Left lobe of liver (tissue), 2 donors: ENCODE results near the gene PLIN3. TPM values are rescaled to one million over a fixed set of nuclear protein-coding genes. Genes with fewer than 3 reads are reported as not detected.
"Not testable (repeated sequence)": the region's sequence is repeated elsewhere in the genome, so short reads cannot be mapped to it uniquely, and the experiment has no call there.

Source experiments
- ATAC-seq: fragments of 200-7000 bp; cut with Tn5 transposase; one replicate; pipeline ENCODE4 v1.9.1; 2020; ENCODE audit warnings: mild to moderate bottlenecking, moderate library complexity
- DNase-seq: peaks from one replicate; pipeline ENCODE4 v3.0.0-alpha.2; 2020; ENCODE audit warnings: low spot score
- total RNA-seq: library from RNA; stranded (reverse); gene quantifications from one replicate; pipeline ENCODE4 v1.2.1, GENCODE V29; 2021
- donor health status: DM: no; HTN: no; CAD: no; lungs with moderate emphysema.
- donor health status: DM: no; HTN: yes; CAD: no.

Gene PLIN3
- total RNA-seq, 1 donor from 2014 or later = 12.0 TPM

DNA sequence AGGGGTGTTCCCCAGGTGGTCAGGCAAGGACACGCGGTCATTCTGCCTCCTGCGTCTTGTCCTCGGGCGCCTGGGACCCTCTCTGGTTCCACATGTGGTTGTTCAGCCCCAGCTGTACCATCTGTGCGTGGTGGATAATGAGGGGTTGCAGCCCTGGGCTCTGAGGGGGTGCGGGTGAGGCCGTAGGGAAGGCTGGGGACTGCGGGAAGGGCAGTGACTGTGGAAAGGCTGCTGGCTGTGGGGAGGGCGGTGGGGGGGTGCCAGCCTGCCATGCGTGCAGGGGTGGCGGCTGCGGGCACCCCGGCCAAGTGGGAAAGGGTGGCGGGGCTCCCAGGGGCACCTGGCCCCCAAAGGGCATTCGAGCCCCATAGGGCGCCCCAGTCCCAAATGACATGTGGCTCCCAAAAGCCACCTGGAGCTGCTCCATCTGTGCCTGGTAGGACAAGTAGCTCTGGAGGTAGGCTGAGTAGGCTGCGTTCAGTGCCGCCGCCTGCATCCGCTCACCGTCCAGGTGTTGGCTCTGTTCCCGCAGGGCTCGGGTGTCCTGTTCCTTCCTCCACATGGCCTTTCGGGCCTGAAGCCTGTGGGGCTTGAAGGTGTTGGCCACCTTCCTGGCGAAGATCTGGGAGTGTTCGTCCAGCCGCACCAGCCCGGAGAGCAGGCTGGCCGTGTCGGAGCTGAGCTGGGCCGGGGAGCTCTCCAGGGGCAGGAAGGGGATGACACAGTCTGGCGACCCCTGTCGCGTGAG, 51.1 kb downstream of the PLIN3 start:
- ATAC-seq = peak; percentile 1
- no peak for DNase-seq

GRCh38 chr19:4815426-4816201, 51.9 kb downstream of the PLIN3 start:
- ATAC-seq = peak; percentile 91

DNA sequence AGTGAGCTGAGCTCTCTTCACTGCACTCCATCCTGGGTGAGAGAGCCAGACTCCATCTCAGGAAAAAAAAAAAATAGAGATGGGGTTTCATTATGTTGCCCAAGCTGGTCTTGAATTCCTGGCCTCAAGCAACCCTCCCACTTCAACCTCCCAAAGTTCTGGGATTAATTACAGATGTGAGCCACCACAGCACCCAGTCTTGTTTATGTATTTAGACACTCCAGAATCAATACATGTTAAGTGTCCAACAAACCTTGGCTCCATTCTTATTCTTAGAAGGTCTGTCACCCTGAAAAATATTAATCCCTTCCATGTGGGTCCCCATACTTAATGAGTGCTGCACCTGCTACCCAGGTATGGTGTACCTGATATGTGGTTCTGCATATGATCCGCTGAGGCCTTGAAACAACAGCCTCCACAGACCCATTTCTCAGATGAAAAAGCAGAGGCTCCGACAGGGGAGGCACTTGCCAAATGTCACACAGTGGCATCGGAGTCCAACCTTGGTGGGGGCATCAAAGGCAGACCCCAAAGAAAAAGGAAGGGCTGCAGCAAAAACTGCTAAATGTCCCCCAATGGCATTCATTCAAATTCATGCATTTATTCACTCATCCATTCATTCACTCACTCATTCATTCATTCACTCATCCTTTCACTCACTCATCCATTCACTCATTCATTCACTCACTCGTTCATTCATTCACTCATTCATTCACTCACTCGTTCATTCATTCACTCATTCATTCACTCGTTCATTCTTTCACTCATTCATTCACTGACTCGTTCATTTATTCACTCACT, 52.6 kb downstream of the PLIN3 start:
- ATAC-seq = no peak
- no peak for DNase-seq

More at GRCh38 chr19:4815426-4816201, 51.9 kb downstream of the PLIN3 start:
- peak; percentile 88 for DNase-seq

DNA sequence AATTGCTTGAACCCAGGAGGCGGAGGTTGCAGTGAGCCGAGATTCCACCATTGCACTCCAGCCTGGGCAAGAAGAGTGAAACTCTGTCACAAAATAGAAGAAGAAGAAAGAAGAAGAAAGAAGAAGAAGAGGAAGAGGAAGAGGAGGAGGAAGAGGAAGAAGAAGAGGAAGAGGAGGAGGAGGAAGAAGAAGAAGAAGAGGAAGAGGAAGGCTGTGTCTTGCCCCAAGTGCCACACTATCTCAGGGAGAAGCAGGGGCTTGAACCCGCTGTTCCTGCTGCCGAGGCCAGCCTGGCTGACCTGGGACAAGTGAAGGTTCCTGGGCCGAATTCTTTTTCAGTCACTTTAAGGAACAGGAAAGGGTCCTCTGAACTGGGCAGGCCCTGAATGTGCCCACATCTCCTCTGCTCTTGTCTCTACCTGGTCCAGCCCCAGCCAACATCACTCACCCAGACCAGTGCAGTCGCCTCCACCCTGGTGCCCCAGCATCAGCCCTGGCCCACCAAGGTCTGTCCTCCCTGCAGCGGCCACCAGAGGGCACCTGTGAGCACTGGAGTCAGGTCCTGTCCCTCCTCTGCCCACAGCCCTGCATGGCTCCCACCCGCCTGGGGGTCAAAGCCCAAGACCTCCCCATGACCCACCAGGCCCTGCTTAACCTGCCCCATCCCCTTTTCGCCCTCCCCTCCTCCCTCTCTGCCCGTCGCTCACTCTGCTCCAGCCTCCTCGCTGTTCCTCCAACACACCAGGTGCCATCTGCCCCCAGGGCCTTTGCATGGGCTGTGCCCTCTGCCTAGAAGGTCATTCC, 55.9 kb downstream of the PLIN3 start:
- peak; percentile 79 for DNase-seq
- peak; percentile 72 for ATAC-seq

GRCh38 chr19:4807188-4807587, 60.3 kb downstream of the PLIN3 start:
- ATAC-seq = peak; percentile 8
- DNase-seq = no peak

DNA sequence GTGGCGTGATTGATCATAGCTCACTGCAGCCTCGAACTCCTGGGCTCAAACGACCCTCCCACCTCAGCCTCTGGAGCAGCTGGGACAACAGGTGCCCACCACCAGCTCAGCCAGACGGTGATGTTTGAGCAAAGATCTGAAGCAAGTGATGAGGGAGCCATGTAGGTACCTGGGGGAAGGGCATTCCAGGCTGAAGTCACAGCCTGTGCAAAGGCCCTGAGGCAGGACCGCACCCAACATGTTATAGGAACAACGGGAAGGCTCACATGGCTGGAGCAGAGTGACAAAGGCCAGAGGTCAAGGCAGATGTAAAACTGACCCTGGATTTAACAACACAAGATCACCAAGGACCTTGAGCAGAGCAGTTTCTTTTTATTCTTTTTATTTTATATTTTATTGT, 61.1 kb downstream of the PLIN3 start:
- no peak for ATAC-seq
- no peak for DNase-seq

GRCh38 chr19:4805140-4805539, 62.3 kb downstream of the PLIN3 start:
- DNase-seq, ATAC-seq: not testable (repeated sequence)

GRCh38 chr19:4803736-4804695, 63.5 kb downstream of the PLIN3 start:
- DNase-seq = peak; percentile 58
- ATAC-seq = peak; percentile 84

GRCh38 chr19:4802711-4803110, 64.8 kb downstream of the PLIN3 start:
- no peak for DNase-seq
- no peak for ATAC-seq

DNA sequence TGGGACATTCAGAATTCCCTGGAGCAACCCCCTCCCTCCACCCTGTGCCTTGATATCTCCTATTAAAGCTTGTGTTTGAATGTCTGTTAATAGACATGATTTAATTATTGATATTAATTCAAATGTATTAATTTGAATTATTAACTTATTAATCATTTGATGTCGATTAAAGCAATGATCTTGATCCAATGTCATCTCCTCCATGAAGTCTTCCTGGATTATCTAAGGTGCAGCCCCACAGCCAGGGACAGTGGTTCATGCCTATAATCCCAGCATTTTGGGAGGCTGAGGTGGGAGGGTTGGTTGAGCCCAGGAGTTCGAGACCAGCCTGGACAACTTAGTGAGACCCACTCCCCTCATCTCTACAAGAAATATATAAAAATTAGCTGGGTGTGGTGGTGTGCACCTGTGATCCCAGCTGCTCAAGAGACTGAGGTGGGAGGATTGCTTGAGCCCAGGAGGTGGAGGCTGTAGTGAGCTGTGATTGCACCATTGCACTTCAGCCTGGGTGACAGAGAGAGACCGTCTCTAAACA, 66.3 kb downstream of the PLIN3 start:
- ATAC-seq = no peak
- no peak for DNase-seq

DNA sequence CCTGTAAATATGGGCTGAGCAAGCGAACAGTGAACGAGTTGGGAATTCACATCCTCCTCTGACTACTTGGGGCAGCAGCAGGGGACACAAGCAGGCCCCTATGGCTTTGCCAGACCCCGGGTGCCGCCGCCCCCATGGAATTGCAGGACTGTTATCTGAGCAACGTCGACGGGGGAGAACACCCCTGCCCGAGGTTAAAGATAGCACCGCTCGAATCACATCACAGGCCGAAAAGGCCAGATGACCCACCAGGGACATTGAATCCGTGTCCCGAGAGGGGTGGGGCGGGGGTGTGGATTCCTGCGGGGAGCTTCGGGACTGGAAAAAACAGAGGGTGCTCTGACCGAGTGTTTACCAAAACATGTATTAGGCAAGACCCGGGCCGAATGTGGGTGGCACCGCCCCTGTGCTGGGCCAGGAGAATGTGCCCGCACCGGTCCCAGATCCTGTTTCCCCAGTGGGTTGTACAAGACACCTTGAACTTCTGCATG, 66.8 kb downstream of the PLIN3 start:
- ATAC-seq (peak; percentile 70), DNase-seq (no peak)

DNA sequence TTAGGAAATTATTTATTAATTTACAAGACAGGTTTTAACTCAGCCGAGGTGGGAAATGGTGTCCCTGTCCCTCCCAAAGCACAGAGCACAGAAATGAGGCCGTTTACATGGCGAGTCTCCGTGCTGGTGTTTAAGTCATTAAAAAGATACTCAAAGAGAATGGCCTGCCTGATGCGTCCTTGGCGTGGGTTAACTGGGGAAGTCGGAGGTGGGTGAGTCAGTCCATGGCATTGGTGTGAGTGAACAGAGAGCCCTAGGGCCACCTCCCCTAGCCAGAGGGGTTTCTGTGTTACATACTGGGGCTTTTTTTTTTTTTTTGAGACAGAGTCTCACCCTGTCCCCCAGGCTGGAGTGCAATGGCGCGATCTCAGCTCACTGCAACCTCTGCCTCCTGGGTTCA, 72.1 kb downstream of the PLIN3 start:
- ATAC-seq = no peak
- no peak for DNase-seq

- DNase-seq (no peak), ATAC-seq (no peak)
These were observed 72.5 kb downstream of the PLIN3 start for GRCh38 chr19:4794971-4795370.

- ATAC-seq, DNase-seq: not testable (repeated sequence)
These were observed 74.2 kb downstream of the PLIN3 start for GRCh38 chr19:4793278-4793677.

GRCh38 chr19:4792866-4793195, 74.6 kb downstream of the PLIN3 start:
- not testable (repeated sequence) for DNase-seq, ATAC-seq

- ATAC-seq (peak; percentile 1), DNase-seq (peak; percentile 58)
These were observed 75.2 kb downstream of the PLIN3 start for GRCh38 chr19:4792019-4792865.

GRCh38 chr19:4791183-4792018, 76.1 kb downstream of the PLIN3 start, which contains the start of gene FEM1A:
TSS of gene FEM1A (plus strand) at chr19:4791734. CDS start at chr19:4791855, 121 bp downstream.
- ATAC-seq = peak; percentile 97
- peak; percentile 100 for DNase-seq
